GM10847 (cell line): ENCODE data around the gene NBPF8.
"Not testable (repeated sequence)": the region's sequence is repeated elsewhere in the genome, so short reads cannot be mapped to it uniquely, and the experiment has no call there.

Source experiments
- POLR2A ChIP-seq: IDR thresholded peaks from 2 replicates; pipeline ENCODE4 v1.6.1; 2011; ENCODE audit not compliant: insufficient read length; ENCODE audit errors: extremely low read depth

NBPF8 gene

GRCh38 chr1:120414911-120415480, at the start of gene NBPF8:
Gene NBPF8, plus strand, starts transcription at chr1:120415035. Its CDS starts 21,488 bp downstream, at chr1:120436523.
- not testable (repeated sequence) for TF ChIP-seq POLR2A
